Epithelial cell of umbilical artery (primary cell): Measurements from ENCODE around the gene CD248. TPM values are rescaled to one million over a fixed set of nuclear protein-coding genes. Genes with fewer than 3 reads are reported as not detected.

Experiments used
- total RNA-seq: library from RNA; depleted of rRNA; stranded (reverse); fragments of >200 nt; gene quantifications from 2 replicates; pipeline ENCODE4 v1.2.3, GENCODE V29; 2014

Gene CD248, protein sequence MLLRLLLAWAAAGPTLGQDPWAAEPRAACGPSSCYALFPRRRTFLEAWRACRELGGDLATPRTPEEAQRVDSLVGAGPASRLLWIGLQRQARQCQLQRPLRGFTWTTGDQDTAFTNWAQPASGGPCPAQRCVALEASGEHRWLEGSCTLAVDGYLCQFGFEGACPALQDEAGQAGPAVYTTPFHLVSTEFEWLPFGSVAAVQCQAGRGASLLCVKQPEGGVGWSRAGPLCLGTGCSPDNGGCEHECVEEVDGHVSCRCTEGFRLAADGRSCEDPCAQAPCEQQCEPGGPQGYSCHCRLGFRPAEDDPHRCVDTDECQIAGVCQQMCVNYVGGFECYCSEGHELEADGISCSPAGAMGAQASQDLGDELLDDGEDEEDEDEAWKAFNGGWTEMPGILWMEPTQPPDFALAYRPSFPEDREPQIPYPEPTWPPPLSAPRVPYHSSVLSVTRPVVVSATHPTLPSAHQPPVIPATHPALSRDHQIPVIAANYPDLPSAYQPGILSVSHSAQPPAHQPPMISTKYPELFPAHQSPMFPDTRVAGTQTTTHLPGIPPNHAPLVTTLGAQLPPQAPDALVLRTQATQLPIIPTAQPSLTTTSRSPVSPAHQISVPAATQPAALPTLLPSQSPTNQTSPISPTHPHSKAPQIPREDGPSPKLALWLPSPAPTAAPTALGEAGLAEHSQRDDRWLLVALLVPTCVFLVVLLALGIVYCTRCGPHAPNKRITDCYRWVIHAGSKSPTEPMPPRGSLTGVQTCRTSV
- total RNA-seq = 0.65 and 1.2 TPM in 2 replicates

DNA sequence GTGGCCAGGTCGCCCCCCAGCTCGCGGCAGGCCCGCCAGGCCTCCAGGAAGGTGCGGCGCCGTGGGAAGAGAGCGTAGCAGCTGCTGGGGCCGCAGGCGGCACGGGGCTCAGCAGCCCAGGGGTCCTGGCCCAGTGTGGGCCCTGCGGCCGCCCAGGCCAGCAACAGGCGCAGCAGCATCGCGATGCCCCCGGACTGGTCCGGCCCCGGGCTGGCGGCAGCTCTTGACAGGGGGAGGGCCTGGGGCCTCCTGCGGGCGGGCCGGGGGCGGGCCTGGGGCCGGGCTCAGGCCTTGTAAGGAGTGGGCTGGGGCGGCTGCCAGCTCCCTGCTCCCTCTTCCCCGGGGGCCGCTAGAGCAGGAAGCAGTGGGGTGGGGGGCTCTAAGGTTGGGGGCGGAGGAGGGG is at the start of gene CD248:
Gene CD248 (minus strand): TSS at position 196 of the 403 bp plus-strand sequence. CDS start 17 bp downstream, at position 179.

DNA sequence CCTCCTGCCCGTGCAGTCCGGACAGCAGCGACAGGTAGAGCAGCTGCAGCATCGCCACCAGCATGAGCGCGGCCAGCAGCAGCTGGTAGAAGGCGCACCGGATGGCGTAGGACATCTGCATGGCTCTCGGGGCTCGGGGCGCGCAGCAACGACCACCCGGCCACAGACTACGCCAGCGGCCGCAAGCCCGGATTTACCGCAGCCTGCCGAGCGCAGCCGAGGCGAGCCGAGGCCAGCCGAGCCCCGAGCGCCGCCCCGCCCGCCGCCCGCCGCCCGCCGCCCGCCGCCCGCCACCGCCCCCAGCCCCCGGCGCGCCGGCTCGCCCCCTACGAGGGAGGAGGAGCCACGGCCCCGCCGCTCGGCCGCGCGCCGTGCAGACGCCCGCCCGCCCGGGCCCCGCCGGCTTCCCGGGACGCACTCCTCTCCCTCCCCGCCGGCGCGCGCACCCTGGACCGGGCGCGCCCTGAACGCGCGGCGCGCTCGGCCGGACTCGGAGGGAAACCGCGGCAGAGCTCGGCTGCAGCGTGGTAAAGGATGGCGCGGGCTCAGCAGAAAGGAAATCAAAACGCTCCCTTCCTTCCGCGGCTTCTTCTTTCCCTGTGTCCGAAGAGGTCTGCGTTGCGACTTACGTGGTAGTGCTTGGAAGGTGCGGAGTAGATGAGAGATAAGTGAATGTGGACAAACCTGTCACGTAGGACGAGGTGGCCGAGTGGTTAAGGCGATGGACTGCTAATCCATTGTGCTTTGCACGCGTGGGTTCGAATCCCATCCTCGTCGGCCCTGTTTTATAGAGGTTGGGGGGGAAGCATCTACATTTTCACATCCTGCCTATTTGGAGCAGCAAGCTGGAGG is 30.8 kb upstream of the CD248 start, which contains the start of gene B4GAT1:
Gene B4GAT1 (minus strand): TSS at position 205 of the 852 bp plus-strand sequence. CDS start 84 bp downstream, at position 121.

DNA sequence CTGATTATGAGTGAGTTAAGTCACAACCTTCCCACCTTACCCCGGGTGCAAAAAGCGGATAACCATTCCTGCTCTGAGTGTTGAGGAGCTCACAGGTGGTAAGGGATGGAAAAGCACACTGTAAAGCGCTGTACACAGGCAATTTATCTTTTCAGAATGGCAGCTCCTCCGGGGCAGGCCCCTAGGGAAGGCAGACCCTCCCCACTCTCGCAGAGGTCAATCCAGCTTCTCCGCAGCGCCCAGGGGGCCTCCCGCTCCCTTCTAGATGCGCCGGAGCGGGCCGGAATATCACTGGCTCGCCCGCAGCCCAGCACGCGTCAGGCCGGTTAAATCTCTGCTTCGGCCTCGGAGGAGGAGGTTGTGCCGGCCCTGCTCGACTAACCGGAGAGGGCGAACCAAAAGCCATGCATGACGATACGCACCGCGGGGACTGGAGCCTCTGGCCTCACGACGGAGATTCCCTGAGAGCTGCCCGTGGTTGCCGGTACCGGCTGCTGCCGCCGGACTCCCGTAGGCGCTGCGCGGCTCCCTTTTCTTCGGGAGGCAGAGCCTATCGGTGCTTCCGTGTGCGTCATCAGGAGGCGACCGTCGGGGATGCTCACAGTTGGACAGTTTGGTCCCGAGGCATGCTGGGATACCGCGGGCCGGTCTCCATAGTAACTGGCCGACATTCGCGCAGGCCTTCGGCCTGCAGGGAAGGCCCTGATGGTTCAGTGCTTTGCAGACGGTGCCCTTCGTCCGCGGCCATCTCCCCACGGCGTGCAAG is 27.9 kb upstream of the CD248 start, which contains the start of gene BRMS1:
Gene BRMS1 (minus strand): TSS at position 555 of the 766 bp plus-strand sequence. CDS start 2,870 bp downstream, outside the sequence.

DNA sequence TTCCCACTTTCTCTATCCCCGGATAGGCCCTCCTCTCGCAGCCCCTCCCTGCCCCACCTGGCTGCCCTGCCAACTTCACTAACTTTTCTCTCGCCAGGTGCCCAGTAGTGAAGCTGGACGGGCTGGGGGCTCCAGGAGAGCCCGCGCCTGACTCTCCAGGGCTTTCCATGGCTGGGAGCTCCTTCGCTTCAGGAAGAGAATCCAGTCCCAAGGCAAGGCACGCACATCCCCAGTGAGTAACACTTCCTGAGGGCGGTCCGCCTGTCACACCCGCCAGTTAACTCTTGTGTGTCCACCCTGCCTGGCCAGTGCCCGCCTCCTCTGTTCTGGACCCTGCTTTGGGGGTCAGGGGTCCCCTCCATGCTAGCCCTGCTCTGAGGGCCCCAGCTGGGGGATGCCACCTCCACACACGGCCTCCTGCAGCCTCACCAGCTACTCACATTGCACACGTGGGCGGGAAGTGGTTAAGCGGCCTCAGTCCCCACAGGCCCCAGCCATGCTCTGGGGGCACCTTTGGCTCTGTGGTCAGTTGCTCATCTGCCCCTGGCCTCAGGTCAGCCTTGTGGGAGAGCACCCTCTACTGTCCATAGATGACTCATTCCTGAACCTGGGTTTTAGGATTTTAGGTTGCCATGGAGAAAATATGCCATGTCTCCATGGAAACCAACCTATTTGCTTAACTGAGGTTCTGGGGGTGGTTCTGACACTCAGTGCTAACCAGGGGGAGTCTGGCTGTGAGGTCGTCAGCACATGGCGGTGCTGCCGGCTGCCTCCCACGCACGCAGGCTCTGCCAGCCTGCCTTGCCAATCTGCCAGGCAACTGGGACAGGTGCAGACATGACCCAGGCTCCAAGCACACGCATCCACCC is 19.6 kb upstream of the CD248 start, which contains the start of gene RIN1:
Gene RIN1 (minus strand): TSS at position 201 of the 869 bp plus-strand sequence. CDS start 32 bp downstream, at position 169.

DNA sequence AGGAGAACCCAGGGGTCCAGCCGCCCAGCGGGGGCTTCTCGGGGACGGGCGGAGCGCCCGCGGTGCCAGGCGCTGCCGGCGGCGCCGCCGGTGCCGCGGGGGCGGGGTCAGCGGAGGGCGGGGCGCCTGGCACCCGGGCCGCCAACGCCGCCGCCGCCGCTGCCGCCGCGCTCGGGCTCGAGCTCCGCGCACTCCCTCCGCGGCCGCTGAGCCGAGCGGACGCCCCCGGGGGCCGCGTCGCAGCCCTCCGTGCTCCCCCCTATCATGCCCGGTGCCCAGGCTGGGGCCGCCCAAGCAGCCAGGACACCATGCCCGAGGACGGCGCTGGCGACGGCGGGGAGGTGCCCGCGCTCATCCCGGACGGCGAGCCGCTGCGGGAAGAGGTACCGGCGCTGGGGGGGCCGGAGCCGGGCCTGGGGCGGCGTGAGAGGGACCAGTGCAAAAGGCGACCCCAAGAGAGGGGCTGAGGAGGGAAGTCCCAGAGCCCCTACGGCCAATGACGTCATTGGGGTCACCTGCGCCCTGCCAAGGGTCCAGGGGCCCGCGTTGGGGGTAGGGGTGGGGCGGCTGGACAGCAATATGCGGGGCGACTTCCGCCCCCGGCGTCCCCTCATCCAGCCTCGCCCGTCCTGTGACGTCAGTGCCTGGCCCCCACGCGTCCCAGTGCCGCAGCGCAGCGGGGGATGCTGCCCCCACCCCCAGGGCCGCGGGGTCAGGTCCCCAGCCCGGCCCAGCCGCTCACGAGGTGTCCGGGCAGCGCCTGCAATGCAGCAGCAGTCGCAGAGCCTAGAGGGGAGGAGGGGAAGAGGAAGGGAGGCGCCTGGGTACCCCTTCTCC is 24.9 kb downstream of the CD248 start, which contains the start of gene TMEM151A:
Gene TMEM151A (plus strand): TSS at position 189 of the 837 bp plus-strand sequence. CDS start 120 bp downstream, at position 309.

DNA sequence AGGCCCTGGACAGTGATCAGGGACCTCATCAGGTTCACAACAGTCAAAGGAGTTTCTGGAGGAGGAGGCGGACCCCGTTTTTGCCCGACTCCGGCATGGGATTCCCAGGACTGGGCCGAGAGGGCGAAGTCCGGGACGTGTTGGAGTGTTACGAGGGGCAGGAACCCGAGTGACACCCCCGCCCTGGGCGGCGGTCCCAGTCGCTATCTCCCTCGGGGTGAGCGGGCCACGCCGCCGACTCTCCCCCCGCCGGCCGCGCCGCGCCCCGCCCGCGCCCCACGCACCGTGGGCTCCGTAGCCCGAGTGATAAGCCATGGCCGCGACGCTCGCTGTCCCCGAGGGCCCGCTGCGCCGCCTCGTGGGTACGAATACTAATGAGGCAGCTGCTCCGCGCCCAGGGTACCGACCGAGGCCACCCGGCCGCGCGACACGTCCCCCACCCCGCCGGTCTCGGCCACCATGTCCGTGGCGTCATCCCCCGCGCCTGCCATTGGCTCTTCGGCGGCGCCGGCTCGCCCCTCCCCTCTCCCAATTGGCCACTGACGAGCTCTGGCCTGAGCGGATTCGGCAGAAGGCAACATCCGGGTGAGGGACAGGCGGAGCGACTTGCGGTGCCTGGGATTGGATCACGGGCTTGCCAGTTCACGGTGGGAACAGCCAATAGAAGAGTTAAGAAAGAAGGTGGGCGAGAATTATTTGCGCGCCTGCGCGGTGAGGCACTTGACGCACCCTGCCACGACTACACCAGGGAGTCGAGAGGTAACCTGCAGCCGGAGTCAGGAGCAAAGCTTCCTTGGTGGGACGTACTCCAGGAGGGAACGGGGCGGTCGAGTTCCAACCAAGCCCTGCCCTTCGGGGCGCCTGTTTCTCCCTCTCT is 27.9 kb downstream of the CD248 start, which contains the start of gene YIF1A:
Gene YIF1A (minus strand): TSS at position 473 of the 877 bp plus-strand sequence. CDS start 158 bp downstream, at position 315.

DNA sequence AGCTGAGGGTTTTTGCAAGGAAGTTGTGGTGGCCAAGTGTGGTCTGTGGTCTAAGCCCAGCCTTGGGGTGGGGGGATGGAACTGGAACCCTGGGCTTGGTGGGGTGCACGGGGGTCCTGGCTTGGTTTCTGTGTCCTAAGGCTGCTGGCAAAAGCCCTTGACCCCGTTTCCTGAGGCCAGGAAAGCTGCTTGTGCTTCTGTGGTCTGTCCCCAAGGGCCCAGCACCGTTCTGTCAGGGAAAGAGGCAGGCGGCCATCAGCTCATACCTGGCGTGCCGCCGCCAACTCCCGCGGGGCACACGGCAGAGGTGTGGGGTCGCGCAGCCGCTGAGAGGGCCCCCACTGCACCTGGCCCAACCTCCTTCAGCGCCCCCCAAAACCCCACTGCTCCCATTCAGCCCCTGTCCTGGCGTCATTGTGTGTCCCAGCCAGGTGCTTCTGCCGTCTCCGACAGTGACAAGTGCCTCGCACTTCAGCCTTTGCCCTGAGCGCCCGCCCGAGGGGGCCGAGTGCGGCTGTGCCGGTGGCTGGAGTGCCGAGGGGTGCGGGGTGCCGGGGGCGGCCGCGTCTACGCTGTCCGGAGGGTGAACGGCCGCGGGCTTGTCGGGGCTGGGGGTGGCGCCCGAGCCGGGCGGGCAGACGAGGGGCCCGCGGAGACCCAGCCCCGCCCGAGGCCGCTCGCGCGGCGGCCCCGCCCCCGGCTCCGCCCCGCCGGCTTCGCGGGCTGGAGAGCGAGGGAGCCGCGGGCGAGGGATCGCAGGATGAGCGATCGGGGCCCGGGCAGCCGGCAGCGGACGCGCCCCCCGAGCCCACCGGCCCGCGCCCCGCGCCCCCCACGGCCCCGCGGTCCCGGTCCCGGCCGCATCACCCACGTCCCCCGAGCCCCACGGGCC is 39.1 kb downstream of the CD248 start, which contains the start of gene CNIH2:
Gene CNIH2 (plus strand): TSS at position 705 of the 892 bp plus-strand sequence. CDS start 282 bp downstream, outside the sequence.

DNA sequence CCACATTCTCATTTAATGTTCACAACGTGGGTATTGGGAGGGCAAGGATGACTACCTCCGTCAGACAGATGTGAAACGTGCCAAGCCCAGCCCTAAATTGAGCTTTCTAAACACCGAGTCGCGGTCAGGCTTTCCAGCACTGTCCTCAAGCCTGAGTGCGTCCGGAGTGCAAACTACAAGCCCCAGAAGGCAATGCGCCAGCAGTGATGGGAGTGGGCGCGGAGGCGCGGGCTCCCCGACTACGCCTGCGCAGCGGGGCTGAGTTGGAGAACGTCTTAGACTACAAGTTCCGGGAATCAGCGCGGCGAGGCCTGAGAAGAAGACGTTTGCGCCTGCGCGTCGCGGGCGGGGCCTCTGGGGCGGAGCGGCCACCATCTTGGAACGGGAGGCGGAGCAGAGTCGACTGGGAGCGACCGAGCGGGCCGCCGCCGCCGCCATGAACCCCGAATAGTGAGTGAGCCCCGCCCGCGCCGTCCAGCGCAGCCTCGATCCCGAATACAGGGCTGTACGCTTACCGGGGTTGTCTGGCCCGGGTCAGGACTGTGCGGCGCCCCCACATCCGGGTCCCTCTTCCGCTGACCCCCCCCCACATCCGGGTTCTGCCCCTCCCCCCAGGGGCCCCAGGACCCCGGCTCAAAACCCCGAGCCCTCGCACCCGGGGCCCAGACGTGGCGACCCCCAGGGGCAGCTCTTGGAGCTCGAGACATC is 48.4 kb downstream of the CD248 start, which contains the start of gene RAB1B:
Gene RAB1B (plus strand): TSS at position 396 of the 708 bp plus-strand sequence. CDS start 41 bp downstream, at position 437.

Other genes with a start within 250 kb of the CD248 start
- 12.7 and 17.8 TPM in 2 replicates for gene PACS1, start 246.8 kb downstream of the CD248 start, total RNA-seq
- gene KLC2, start 59.3 kb downstream of the CD248 start, total RNA-seq = 15.2 and 19.5 TPM in 2 replicates
- gene RAB1B, start 48.4 kb downstream of the CD248 start, total RNA-seq = 65.0 and 70.5 TPM in 2 replicates
- not detected in 2 replicates for gene CNIH2, start 38.9 kb downstream of the CD248 start, total RNA-seq
- gene YIF1A, start 27.9 kb downstream of the CD248 start, total RNA-seq = 193 and 255 TPM in 2 replicates
- not detected in 2 replicates for gene TMEM151A, start 25.1 kb downstream of the CD248 start, total RNA-seq
- 4.9 and 8.1 TPM in 2 replicates for gene RIN1, start 19.4 kb upstream of the CD248 start, total RNA-seq
- gene BRMS1, start 28.1 kb upstream of the CD248 start, total RNA-seq = 75.7 and 89.8 TPM in 2 replicates
- 35.4 and 36.5 TPM in 2 replicates for gene B4GAT1, start 30.6 kb upstream of the CD248 start, total RNA-seq
- 0.76 and 0.97 TPM in 2 replicates for gene SLC29A2, start 54.7 kb upstream of the CD248 start, total RNA-seq
- not detected in 2 replicates for gene NPAS4, start 104.0 kb upstream of the CD248 start, total RNA-seq
- 55.9 and 81.8 TPM in 2 replicates for gene MRPL11, start 121.8 kb upstream of the CD248 start, total RNA-seq
- gene PELI3, start 149.9 kb upstream of the CD248 start, total RNA-seq = 2.9 and 3.2 TPM in 2 replicates
- gene DPP3, start 163.4 kb upstream of the CD248 start, total RNA-seq = 50.8 and 58.8 TPM in 2 replicates
- gene BBS1, start 193.6 kb upstream of the CD248 start, total RNA-seq = 17.9 and 23.4 TPM in 2 replicates
- gene ZDHHC24, start 229.0 kb upstream of the CD248 start, total RNA-seq = 16.7 and 18.8 TPM in 2 replicates
- under 0.01 and 0.30 TPM in 2 replicates for gene ACTN3, start 229.9 kb upstream of the CD248 start, total RNA-seq